ENCODE results near the gene ITGAV.

Gene ITGAV

DNA sequence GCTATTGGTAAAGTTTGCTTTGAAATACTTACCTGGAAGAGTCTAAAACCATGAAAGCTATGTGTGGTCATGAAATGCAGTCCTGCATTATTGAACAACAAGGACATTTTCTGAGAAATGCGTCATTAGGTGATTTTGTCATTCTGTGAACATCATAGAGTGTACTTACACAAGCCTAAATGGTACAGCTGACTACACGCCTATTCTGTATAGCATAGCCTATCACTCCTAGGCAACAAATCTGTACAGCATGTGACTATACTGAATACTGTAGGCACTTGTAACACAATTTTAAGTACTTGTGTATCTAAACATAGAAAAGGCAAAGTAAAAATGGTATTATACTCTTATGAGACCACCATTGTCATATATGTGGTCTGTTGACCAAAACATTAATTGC lies 112.2 kb downstream of the ITGAV start:
- DNase-seq (ENCODE audit: low read depth, low spot score) = no peak
- ChIA-PET CTCF (interaction anchor here (0.7 kb wide), 1 partner anchor 27 kb away, joined by 3 read pairs; no protein-coding TSS in a partner anchor), POLR2A (no interaction called here)
- TF ChIP-seq, protein P1, sequence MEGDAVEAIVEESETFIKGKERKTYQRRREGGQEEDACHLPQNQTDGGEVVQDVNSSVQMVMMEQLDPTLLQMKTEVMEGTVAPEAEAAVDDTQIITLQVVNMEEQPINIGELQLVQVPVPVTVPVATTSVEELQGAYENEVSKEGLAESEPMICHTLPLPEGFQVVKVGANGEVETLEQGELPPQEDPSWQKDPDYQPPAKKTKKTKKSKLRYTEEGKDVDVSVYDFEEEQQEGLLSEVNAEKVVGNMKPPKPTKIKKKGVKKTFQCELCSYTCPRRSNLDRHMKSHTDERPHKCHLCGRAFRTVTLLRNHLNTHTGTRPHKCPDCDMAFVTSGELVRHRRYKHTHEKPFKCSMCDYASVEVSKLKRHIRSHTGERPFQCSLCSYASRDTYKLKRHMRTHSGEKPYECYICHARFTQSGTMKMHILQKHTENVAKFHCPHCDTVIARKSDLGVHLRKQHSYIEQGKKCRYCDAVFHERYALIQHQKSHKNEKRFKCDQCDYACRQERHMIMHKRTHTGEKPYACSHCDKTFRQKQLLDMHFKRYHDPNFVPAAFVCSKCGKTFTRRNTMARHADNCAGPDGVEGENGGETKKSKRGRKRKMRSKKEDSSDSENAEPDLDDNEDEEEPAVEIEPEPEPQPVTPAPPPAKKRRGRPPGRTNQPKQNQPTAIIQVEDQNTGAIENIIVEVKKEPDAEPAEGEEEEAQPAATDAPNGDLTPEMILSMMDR (IDR thresholded peaks at IDR 0.05; ENCODE audit: insufficient read depth, low read length, missing control alignments) = no peak
- H3K4me3 ChIP-seq (ENCODE audit: low read depth, low read length) = no peak overlapping the region

DNA sequence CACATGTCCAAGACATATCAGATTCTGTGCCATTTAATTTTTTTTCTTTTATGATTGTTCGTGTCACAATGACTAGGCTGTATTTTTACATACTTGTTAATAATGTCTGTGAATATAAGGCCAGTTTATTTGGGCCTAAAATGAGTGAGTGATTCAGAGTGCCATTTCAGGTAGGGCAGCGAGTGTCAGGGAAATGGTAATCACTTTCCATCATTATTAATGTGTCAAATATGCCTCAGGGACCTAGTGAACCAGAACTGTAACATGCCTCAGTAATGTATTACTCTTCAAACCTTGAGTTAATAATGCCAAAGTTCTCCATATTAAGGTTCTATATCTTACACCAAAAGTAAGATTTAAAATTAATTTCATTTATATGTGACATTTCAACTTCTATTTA lies 112.6 kb downstream of the ITGAV start:
- DNase-seq (ENCODE audit: low read depth, low spot score) = no peak
- TF ChIP-seq, protein P1 (IDR thresholded peaks at IDR 0.05; ENCODE audit: insufficient read depth, low read length, missing control alignments) = no peak
- CTCF ChIA-PET = interaction anchor here (0.7 kb wide), 1 partner anchor 27 kb away, joined by 3 read pairs; no protein-coding TSS in a partner anchor
- POLR2A ChIA-PET = no interaction called here
- no peak overlapping the region for H3K4me3 ChIP-seq (ENCODE audit: low read depth, low read length)

DNA sequence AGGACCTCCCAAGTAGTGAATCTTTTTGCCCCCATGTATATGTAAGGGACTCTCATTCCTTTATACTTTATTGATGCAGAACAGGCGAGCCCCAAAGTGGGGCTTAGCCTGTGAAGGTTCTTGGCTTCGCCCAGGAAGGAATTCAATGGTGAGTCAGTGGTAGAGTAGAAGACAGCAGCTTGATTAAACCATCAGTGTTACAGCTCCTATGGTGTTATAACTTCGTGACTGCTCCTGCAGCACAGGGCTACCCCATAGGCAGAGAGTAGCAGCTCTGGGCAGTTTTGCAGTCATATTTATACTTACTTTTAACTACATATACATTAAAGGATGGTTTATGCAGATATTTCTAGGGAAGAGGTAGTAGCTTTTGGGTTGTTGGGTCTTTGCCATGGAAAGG lies 115.0 kb downstream of the ITGAV start:
- ChIA-PET CTCF (interaction anchor here (1.0 kb wide), 1 partner anchor 20 kb away, joined by 3 read pairs; no protein-coding TSS in a partner anchor), POLR2A (no interaction called here)
- H3K4me3 ChIP-seq (ENCODE audit: low read depth, low read length) = no peak overlapping the region
- TF ChIP-seq, protein P1 (IDR thresholded peaks at IDR 0.05; ENCODE audit: insufficient read depth, low read length, missing control alignments) = no peak
- no peak for DNase-seq (ENCODE audit: low read depth, low spot score)

DNA sequence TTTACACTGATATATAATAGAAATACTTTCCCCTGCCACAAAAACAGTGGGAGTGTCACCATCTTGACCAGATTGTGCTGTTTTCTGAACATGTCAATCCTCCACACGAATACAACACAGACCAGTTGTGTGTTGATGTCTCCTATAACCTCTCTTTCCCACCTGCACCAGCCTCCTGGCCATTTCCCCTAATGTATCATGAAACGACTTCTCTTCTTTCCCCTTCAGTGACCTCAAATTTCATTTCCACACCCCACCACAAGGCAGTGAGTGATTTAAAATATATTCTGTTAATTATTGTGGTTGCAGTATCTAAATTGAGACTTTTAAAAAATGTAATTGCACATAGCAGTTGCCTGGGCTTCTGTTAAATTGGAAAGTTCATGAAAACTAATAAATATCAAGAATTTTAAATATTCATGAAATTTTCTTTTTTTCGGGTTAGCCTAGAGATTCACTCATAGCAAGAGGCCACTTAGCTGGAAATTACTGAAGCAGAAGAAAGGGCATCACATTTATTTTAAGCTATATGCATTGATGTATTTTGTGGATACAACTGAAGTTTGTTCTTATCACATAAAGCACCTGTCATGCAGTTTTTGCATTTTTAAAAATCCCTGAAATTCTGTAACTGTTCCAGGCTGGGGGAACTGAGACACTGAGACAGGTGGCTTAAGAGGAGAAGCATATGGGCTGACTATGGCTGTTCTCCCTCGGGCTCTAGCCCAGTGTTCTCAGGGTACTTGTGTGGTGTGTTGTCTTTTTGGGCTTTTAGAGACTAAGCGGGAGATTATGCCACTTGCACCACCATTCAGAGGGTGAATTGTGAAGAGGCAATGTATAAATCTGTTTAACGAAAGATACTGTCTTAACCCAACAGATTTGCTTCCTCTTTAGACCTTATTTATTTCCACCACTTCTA lies 119.9 kb downstream of the ITGAV start:
- CTCF ChIA-PET = no interaction called here

DNA sequence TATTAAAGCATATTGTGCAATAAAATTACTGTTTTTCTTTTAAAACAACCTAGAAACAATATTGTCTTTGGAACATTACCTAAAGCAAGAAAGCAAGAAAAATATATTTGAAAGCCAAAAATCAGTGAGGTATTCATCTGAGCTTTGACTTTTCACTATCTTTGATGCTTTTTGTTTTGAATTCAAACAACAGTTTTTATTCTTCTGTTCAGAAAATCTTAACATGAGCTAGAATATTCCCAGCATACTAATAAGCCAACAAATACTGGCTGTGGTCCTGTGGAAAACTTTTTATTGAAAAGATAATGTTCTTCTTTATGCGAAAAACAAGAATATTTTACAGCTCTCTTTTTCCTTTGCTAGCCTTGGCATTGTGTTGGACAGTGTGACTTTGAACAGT lies 123.8 kb downstream of the ITGAV start:
- ChIA-PET CTCF (no interaction called here), POLR2A (no interaction called here)
- TF ChIP-seq, protein P1 (IDR thresholded peaks at IDR 0.05; ENCODE audit: insufficient read depth, low read length, missing control alignments) = no peak
- H3K4me3 ChIP-seq (ENCODE audit: low read depth, low read length) = no peak overlapping the region
- DNase-seq (ENCODE audit: low read depth, low spot score) = no peak

More for the DNA sequence above, 119.9 kb downstream of the ITGAV start:
- POLR2A ChIA-PET = no interaction called here
- TF ChIP-seq, protein P1 (IDR thresholded peaks at IDR 0.05; ENCODE audit: insufficient read depth, low read length, missing control alignments) = no peak
- DNase-seq (ENCODE audit: low read depth, low spot score) = no peak
- H3K4me3 ChIP-seq (ENCODE audit: low read depth, low read length) = no peak overlapping the region

DNA sequence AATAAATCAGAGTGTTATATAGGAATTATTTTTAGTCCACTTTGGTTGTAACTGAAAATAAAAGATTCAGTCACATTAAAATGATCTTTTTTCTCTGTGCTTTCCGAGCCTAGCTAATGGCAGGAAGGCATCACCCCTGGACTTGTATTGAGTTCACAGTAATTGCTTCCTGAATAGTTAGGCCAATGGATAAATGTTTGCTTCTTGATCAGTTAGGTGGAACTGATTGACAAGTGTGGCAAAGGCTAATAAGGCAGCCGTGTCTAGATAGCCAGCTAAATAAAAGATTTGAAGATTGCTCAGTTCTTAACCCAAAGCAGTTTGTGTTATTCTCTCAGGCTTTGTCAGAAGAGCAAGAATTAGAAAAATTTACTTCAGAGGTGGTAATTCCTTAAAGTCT lies 124.8 kb downstream of the ITGAV start:
- no peak overlapping the region for H3K4me3 ChIP-seq (ENCODE audit: low read depth, low read length)
- ChIA-PET CTCF (no interaction called here), POLR2A (no interaction called here)
- DNase-seq (ENCODE audit: low read depth, low spot score) = no peak
- TF ChIP-seq, protein P1 (IDR thresholded peaks at IDR 0.05; ENCODE audit: insufficient read depth, low read length, missing control alignments) = no peak
